ENCODE measurements around the gene COL23A1.

- TF ChIP-seq HMGXB4 (CRISPR knock-in tag; IDR thresholded peaks at IDR 0.05; ENCODE audit: borderline replicate concordance) = no peak
- TF ChIP-seq ESRRA (IDR thresholded peaks at IDR 0.05; ENCODE audit: borderline replicate concordance, low read length) = no peak
- TF ChIP-seq POLR2A (IDR thresholded peaks at IDR 0.05; ENCODE audit: low read length) = no peak
- no peak for TF ChIP-seq REST (IDR thresholded peaks at IDR 0.05)
- no peak for TF ChIP-seq CTCF (IDR thresholded peaks at IDR 0.05)
- TF ChIP-seq SMC3 (IDR thresholded peaks at IDR 0.05) = no peak
- no peak for TF ChIP-seq RAD21 (conservative IDR thresholded peaks at IDR 0.05 in 1 of 2, IDR thresholded peaks at IDR 0.05 in 1 of 2)
- no peak for TF ChIP-seq MAZ (IDR thresholded peaks at IDR 0.05; ENCODE audit: borderline replicate concordance, low read depth, low read length)
- no peak for TF ChIP-seq ZNF302 (CRISPR knock-in tag; IDR thresholded peaks at IDR 0.05)
- TF ChIP-seq RCOR1 (IDR thresholded peaks at IDR 0.05; ENCODE audit: low read depth, low read length) = no peak
- no peak for TF ChIP-seq USF2 (IDR thresholded peaks at IDR 0.05)
Measured at GRCh38 chr5:178246624-178247279, 343.4 kb downstream of the COL23A1 start.

All from A549 (cell line).